EH (cell line): ENCODE results near the gene GIMAP7.
"Not testable (repeated sequence)": the region's sequence is repeated elsewhere in the genome, so short reads cannot be mapped to it uniquely, and the experiment has no call there.

Experiments
- DNase-seq: peaks from one replicate; pipeline ENCODE4 v3.0.0-alpha.2; 2015; ENCODE audit warnings: low read depth

The GIMAP7 gene

DNA sequence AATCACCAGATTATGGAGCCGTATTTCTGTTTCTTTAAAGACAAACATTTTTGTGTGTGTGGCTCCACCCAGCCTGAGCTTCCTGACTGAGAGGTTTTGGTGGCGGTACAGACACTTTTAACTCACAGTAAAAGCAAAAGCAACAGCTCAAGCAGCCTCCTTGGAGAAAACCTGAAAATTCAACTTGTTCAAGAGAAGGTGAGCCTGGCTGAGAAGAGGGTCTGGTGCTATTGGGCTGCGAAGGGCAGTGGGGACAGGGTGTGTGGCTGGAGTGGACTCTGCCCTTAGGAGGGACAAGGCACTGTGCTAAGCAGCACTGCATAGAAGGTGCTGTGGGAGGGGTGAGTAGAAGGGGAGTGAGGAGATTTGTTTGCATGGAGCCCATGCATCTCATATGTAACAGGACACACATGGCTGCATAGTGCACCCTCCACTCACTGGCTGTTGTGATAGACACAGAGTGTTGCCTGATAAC lies at the start of gene GIMAP7:
Gene GIMAP7, plus strand, starts transcription at position 125 of the 475 bp plus-strand sequence. CDS start 5,103 bp downstream, outside the sequence.
- DNase-seq, result no peak

GRCh38 chr7:150464962-150465361 lies 49.7 kb upstream of the GIMAP7 start:
- DNase-seq, result no peak

GRCh38 chr7:150465414-150465813 lies 49.3 kb upstream of the GIMAP7 start:
- no peak for DNase-seq

- DNase-seq, result no peak
Observed at GRCh38 chr7:150466477-150466876, 48.2 kb upstream of the GIMAP7 start.

GRCh38 chr7:150468241-150468640 lies 46.4 kb upstream of the GIMAP7 start:
- no peak for DNase-seq

- no peak for DNase-seq
Observed at GRCh38 chr7:150471886-150472285, 42.8 kb upstream of the GIMAP7 start.

DNA sequence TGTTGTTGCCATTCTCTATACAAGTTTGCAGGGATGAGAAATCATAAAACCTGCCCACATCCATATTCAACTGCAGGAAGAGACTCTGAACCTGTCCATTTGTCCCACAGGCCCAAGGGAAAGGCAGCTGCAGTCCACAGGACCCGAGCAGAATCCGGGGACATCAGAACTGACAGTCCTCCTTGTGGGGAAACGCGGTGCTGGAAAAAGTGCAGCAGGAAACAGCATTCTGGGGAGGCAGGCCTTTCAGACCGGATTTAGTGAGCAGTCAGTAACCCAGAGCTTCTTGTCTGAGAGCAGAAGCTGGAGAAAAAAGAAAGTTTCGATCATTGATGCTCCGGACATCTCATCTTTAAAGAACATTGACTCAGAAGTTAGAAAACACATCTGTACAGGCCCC lies 40.8 kb upstream of the GIMAP7 start:
- DNase-seq, result no peak

GRCh38 chr7:150476285-150476684 lies 38.4 kb upstream of the GIMAP7 start:
- no peak for DNase-seq

- DNase-seq, result no peak
Observed at GRCh38 chr7:150476819-150477631, 37.6 kb upstream of the GIMAP7 start.

DNA sequence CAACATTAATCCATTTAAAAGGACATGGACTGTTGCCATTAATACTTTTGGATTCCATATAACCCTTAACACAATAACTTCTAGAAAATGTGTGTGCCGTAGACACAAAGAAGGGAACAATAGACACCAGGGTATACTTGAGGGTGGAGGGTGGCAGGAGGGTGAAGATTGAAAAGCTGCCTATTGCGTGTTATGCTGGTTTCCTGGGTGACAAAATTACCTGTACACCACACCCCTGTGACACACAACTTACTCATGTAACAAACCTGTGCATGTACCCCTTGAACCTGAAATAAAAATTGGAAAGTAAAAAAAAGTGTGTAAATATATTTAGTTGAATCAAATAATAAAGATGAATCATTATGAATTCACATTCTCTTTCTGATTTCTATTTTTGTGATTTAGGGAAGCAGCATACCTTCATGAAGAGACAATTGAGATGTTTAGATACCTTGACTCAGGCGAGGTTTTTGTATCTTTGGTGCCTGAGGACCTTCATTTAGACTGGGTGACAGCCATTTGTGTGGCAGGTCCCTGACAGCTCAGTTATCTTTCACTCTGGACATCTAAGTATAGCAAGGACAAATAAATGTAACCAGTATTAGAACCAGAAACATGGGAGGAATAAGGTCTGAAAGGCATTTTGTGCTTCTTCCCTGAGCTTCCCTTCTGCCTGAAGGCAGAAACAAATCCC lies 35.5 kb upstream of the GIMAP7 start:
- no peak for DNase-seq

GRCh38 chr7:150481186-150481920 lies 33.3 kb upstream of the GIMAP7 start:
- no peak for DNase-seq

DNA sequence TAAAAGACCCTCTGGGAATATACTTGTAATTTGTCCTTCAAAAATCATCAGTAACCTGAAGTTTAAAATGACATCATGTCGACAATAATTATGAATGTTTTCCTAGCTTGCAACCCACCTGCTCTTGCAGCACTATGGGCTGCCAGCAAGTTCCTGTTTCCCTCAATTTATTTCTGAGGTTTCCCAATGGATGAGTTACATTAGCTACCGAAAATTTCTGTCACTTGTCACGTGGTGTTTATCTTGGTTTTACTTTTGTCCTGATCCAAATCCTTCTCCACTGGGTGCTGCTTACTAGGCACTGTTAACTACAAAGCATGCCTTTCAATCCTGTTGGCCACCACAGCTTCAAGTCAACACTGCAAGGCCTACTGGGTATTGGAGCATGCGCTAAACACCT lies 32.8 kb upstream of the GIMAP7 start:
- DNase-seq, result no peak

DNA sequence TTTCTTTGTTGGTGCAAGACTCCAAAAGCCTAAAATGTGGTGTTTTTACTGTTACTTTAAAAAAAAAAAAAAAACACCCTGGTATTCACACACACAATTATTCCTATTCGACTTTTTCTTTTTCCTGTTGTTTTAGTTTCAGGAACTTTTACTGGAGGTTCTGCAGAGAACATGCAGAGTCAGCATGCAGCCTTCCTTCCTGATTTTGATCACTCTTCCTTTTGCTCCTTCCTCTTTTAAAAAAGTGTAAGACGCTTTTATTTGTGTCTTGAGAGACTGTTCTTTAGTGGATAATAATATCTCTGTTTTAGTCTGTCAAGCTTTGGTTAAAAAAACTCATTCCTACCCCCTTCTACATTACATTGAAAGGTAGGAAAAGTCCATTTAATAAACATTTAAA lies 31.2 kb upstream of the GIMAP7 start:
- DNase-seq, result not testable (repeated sequence)

DNA sequence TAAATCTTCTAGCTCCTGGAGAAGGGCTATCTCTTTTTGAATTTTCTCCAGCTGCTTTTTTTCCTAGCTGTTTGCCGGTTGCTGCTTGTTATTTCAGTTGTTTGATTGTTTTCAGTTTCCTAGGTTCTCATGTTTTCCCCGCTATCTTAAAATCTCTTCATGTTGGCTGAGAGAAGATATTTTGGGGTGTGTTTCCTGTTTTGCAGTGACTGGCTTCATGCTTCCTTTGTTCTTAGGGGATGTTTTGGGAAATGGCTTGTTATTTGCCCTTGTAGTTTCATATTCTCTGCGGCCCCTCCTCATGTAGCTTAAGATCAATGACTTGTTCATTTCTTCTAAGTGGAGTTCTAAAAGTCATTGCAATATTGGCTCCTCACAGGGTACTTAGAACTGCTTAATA lies 30.6 kb upstream of the GIMAP7 start:
- not testable (repeated sequence) for DNase-seq

DNA sequence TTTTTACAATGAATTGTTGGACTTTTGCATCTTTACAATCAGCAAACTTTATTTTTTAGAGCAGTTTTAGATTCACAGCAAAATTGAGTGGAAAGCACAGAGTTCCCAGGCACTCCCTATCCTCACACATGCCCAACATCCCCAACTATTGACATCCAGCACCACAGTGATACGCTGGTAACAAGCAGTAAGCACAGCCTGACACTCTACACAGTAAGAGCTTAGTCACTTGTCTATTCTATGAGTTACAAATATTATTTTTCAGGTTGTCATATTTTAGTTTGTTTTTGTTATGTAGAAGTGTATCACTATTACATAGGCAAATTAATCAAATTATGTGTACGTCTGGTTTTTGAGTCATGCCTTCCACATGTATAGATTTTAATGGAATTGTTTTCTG lies 27.0 kb upstream of the GIMAP7 start:
- DNase-seq, result no peak

GRCh38 chr7:150489782-150490181 lies 24.9 kb upstream of the GIMAP7 start:
- DNase-seq, result no peak

DNA sequence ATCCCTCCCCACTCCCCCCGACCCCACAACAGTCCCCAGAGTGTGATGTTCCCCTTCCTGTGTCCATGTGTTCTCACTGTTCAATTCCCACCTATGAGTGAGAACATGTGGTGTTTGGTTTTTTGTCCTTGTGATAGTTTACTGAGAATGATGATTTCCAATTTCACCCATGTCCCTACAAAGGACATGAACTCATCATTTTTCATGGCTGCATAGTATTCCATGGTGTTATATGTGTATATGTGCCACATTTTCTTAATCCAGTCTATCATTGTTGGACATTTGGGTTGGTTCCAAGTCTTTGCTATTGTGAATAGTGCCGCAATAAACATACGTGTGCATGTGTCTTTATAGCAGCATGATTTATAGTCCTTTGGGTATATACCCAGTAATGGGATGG lies 21.2 kb upstream of the GIMAP7 start:
- not testable (repeated sequence) for DNase-seq

GRCh38 chr7:150502519-150502918 lies 12.2 kb upstream of the GIMAP7 start:
- DNase-seq, result no peak

GRCh38 chr7:150503155-150503554 lies 11.5 kb upstream of the GIMAP7 start:
- DNase-seq, result no peak

DNA sequence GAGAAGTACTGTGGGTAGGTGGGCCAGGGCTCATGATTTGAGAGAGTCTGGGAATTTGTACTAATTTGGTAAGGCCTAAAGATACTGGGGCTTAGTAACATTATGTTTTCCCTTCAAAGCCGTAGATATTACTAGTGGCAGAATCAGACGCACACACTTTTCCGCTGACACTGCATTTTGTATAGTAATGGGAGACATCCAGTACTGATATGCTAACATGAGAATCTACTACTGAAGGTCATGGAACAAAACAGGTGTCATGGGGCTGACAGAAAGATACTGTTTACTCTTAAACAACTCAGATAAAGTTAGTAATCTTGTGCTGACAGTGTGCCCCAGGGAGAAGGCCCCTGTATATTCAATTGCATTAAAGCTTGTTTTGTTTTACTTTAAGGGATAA lies 11.1 kb upstream of the GIMAP7 start:
- no peak for DNase-seq

- no peak for DNase-seq
Observed at GRCh38 chr7:150507947-150508602, 6.6 kb upstream of the GIMAP7 start.

DNA sequence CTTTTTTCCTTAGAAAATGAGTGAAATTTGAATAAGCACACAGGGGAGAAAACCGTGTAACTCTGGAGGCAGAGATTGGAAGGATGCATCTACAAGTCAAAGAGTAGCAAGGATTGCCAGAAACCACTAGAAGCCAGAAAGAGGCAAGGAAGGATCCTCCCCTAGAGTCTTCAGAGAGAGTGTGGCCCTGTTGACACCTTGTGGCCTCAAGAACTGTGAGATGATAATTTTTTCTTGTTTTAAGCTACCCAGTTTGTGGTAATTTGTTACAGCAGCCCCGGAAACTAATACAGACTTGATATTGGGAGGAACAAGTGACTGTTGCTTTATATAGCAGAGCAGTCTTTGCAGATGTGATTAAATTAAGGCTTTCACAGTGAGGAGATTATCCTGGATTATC lies 3.6 kb upstream of the GIMAP7 start:
- DNase-seq, result no peak
